Karpas-422 (cell line): Measurements from ENCODE around the gene F7. TPM values are rescaled to one million over a fixed set of nuclear protein-coding genes. Genes with fewer than 3 reads are reported as not detected.

ENCODE experiments used
- DNase-seq: peaks from one replicate; pipeline ENCODE4 v3.0.0-alpha.2; 2015
- H2AFZ ChIP-seq: fragments of 200-600 bp; sonication (generic); 2 replicates; pipeline ENCODE4 v1.6.1; 2014; ENCODE audit warnings: antibody characterized with exemption, low read length, mixed read lengths
- H3K27ac ChIP-seq: fragments of 200-600 bp; sonication (generic); 2 replicates; pipeline ENCODE4 v1.5.1; 2014; ENCODE audit warnings: mild to moderate bottlenecking, low read length, moderate library complexity
- H3K27me3 ChIP-seq: fragments of 200-600 bp; sonication (generic); 2 replicates; pipeline ENCODE4 v1.6.1; 2014; ENCODE audit warnings: low read length, mixed read lengths
- H3K36me3 ChIP-seq: fragments of 200-600 bp; sonication (generic); 2 replicates; pipeline ENCODE4 v1.6.1; 2014; ENCODE audit warnings: low read length, mixed read lengths; ENCODE audit not compliant: insufficient read depth
- H3K4me1 ChIP-seq: fragments of 200-600 bp; sonication (generic); 2 replicates; pipeline ENCODE4 v1.6.1; 2014; ENCODE audit warnings: mild to moderate bottlenecking, low read length, mixed read lengths
- H3K4me2 ChIP-seq: fragments of 200-600 bp; sonication (generic); 2 replicates; pipeline ENCODE4 v1.6.1; 2014; ENCODE audit warnings: low read length, low read depth, mild to moderate bottlenecking; ENCODE audit not compliant: poor library complexity, severe bottlenecking
- H3K4me3 ChIP-seq: fragments of 200-600 bp; sonication (generic); 2 replicates; pipeline ENCODE4 v1.5.1; 2014; ENCODE audit warnings: mild to moderate bottlenecking, antibody characterized with exemption, low read length, mixed read lengths
- H3K79me2 ChIP-seq: fragments of 200-600 bp; sonication (generic); 2 replicates; pipeline ENCODE4 v1.6.1; 2014; ENCODE audit warnings: mild to moderate bottlenecking, low read length, mixed read lengths
- H3K9ac ChIP-seq: fragments of 200-600 bp; sonication (generic); 2 replicates; pipeline ENCODE4 v1.6.0; 2014; ENCODE audit warnings: low read length
- H3K9me2 ChIP-seq: fragments of 200-600 bp; sonication (generic), shearing (Covaris generic); replicated peaks from 2 replicates; pipeline ENCODE4 v1.6.0; 2014; ENCODE audit warnings: mild to moderate bottlenecking, low read length, moderate library complexity; ENCODE audit not compliant: insufficient read depth
- H3K9me3 ChIP-seq: fragments of 300-700, 200-600 bp; sonication (generic); 2 replicates; pipeline ENCODE4 v1.6.1; 2014; ENCODE audit warnings: low read length, mixed read lengths
- H4K20me1 ChIP-seq: fragments of 200-600 bp; sonication (generic); 2 replicates; pipeline ENCODE4 v1.6.1; 2014; ENCODE audit warnings: mild to moderate bottlenecking, antibody characterized with exemption, low read length, low read depth; ENCODE audit not compliant: insufficient read depth
- total RNA-seq: library from RNA; depleted of rRNA; stranded (reverse); fragments of >200 nt; shearing (Covaris generic); gene quantifications from 2 replicates; pipeline ENCODE4 v1.2.3, GENCODE V29; 2014; ENCODE audit warnings: low replicate concordance

Gene F7
- total RNA-seq, 1 experiment from 2014 or later, result not detected

DNA sequence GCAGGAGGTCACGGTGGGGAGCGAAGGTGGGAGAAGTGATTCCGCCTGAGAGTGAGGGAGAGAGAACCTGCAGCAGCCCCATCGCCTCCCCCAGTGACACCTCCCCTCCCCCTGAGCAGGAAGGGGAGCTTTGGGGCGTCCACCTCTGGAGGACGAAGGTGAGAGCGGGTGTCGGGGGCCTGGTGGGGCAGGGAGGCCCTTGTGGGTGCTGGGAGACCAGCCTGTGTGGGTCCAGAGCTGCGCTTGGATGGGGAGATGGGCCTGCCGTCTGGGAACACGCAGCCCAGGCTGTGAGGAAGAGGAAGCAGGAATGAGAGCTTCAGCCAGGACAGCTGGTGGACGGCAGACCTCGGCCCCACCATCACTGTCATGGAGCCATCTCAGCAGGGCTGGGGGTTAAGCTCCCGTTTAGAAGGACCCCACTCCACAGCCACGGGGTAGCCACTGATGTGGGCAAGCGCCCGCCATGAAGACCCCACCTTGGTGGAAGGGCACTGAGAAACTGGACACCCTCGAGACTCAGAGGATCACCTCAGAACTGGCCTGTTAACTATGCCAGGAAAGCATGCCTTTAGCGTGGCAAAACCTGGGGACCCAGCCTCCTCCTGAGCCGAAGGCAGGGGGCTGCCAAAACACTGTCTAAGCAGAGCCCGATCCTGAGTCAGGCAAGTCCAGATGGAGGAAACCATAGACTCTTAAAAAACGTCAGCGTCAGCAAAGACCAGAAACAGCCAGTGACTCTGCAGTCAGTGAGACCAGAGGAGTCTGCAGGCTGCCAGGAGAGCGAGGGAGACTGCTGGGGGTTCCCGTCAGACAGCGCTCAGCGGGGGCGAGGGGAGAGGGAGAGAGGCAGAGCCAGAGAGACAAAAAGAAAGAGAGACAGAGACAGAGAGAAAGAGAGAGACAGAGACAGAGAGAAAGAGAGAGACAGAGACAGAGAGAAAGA is 46.4 kb downstream of the F7 start:
- H4K20me1 ChIP-seq, result no peaks in the 10 kb centered on the region
- H2AFZ ChIP-seq, result no peak overlapping the region
- peaks cover 14% of the 10 kb centered on the region for H3K4me1 ChIP-seq
- DNase-seq, result peak; percentile 46
- no peak overlapping the region for H3K27ac ChIP-seq
- no peak overlapping the region for H3K4me3 ChIP-seq
- no peaks in the 10 kb centered on the region for H3K79me2 ChIP-seq
- H3K9ac ChIP-seq, result no peak overlapping the region
- no peaks in the 10 kb centered on the region for H3K9me2 ChIP-seq
- no peaks in the 10 kb centered on the region for H3K27me3 ChIP-seq
- H3K36me3 ChIP-seq, result no peaks in the 10 kb centered on the region
- H3K9me3 ChIP-seq, result no peaks in the 10 kb centered on the region
- no peak overlapping the region for H3K4me2 ChIP-seq

GRCh38 chr13:113152691-113152983 is 47.0 kb downstream of the F7 start:
- Histone ChIP-seq H4K20me1 (no peaks in the 10 kb centered on the region), H3K27ac (no peak overlapping the region), H3K9ac (no peak overlapping the region), H3K9me3 (no peaks in the 10 kb centered on the region), H3K79me2 (no peaks in the 10 kb centered on the region), H3K4me3 (no peak overlapping the region), H2AFZ (no peak overlapping the region), H3K36me3 (no peaks in the 10 kb centered on the region), H3K4me1 (peaks cover 14% of the 10 kb centered on the region), H3K9me2 (no peaks in the 10 kb centered on the region), H3K27me3 (no peaks in the 10 kb centered on the region), H3K4me2 (no peak overlapping the region)
- DNase-seq, result no peak

- Histone ChIP-seq H2AFZ (no peak overlapping the region), H3K9me3 (no peaks in the 10 kb centered on the region), H3K4me2 (peak overlapping the region; percentile 58), H3K27me3 (no peaks in the 10 kb centered on the region), H3K27ac (no peak overlapping the region), H3K4me1 (peaks cover 14% of the 10 kb centered on the region), H3K36me3 (no peaks in the 10 kb centered on the region), H3K9me2 (no peaks in the 10 kb centered on the region), H4K20me1 (no peaks in the 10 kb centered on the region), H3K9ac (no peak overlapping the region), H3K79me2 (no peaks in the 10 kb centered on the region), H3K4me3 (peak overlapping the region; percentile 37; the same call in 1 of the 2 replicates)
- DNase-seq, result no peak
These were observed 47.6 kb downstream of the F7 start for GRCh38 chr13:113152984-113153809.

DNA sequence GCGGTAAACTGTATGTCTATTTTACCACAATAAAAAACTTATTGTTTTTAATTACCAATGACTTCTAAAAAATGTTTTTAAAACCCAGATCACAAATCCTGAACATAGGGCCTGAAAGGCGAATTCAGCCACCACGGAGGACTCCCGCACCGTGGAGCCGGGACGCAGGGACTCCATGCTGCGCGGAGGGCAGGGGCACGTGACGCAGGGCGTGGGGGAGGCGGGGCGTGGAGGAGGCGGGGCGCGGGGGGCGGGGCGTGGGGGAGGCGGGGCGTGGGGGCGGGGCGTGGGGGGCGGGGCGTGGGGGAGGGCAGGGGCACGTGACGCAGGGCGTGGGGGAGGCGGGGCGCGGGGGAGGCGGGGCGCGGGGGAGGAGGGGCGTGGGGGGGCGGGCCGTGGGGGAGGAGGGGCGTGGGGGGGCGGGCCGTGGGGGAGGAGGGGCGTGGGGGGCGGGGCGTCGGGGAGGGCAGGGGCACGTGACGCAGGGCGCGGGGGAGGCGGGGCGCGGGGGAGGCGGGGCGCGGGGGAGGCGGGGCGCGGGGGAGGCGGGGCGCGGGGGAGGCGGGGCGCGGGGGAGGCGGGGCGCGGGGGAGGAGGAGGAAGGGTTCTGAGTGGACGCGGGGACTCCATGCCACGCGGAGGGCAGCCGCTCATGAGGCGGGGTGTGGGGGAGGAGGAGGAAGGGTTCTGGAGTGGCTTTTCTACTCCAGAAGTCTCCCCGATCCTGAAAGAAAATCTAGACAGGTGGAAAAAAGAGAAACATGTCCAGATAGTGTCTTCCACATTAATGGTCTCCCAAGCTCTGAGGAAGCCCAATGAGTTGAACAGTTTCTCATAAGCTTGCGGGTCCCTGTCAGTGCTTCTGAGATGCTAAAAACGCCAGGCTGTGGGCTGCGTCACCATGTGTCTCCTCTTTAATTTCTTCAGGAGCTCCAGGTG is 48.5 kb downstream of the F7 start:
- H3K4me1 ChIP-seq, result peaks cover 14% of the 10 kb centered on the region
- peak overlapping the region; percentile 94 for H2AFZ ChIP-seq
- H3K4me2 ChIP-seq, result peak overlapping the region; percentile 77
- H3K27me3 ChIP-seq, result no peaks in the 10 kb centered on the region
- DNase-seq, result peak; percentile 85
- no peaks in the 10 kb centered on the region for H3K9me2 ChIP-seq
- no peak overlapping the region for H3K27ac ChIP-seq
- H3K36me3 ChIP-seq, result no peaks in the 10 kb centered on the region
- no peaks in the 10 kb centered on the region for H3K79me2 ChIP-seq
- H3K9ac ChIP-seq, result peak overlapping the region; percentile 61
- peak overlapping the region; percentile 59 for H3K4me3 ChIP-seq
- H3K9me3 ChIP-seq, result no peaks in the 10 kb centered on the region
- no peaks in the 10 kb centered on the region for H4K20me1 ChIP-seq

- no peak overlapping the region for H3K9ac ChIP-seq
- peaks cover 14% of the 10 kb centered on the region for H3K4me1 ChIP-seq
- H3K9me2 ChIP-seq, result no peaks in the 10 kb centered on the region
- no peak overlapping the region for H3K27ac ChIP-seq
- peak overlapping the region; percentile 77 for H3K4me2 ChIP-seq
- no peak overlapping the region for H3K4me3 ChIP-seq
- H4K20me1 ChIP-seq, result no peaks in the 10 kb centered on the region
- H2AFZ ChIP-seq, result no peak overlapping the region
- H3K9me3 ChIP-seq, result no peaks in the 10 kb centered on the region
- peak; percentile 47 for DNase-seq
- H3K27me3 ChIP-seq, result no peaks in the 10 kb centered on the region
- H3K79me2 ChIP-seq, result no peaks in the 10 kb centered on the region
- H3K36me3 ChIP-seq, result no peaks in the 10 kb centered on the region
These were observed 49.6 kb downstream of the F7 start for GRCh38 chr13:113155201-113155600.

DNA sequence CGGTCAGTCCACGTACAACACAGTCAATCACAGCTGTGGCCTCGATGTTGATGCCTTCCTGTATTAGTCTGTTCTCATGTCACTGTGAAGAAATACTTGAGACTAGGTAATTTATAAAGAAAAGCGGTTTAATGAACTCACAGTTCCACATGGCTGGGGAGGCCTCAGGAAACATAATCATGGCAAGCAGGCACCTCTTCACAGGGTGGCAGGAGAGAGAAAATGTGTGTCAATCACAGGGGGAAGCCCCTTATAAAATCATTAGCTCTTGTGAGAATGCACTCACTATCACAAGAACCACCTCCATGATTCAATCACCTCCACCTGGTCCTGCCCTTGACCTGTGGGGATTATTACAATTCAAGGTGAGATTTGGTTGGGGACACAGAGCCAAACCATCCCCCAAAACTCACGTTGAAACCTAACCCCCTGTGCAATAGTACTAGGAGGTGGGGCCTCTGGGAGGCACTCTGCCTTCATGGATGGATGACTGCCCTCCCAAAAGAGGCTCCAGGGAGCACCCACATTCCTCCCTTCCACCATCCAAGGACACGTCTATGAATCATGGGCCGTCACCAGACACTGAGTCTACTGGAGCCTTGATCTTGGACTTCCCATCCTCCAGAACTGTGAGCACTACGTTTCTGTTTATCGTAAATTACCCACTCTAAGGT is 50.5 kb downstream of the F7 start:
- Histone ChIP-seq H3K4me1 (peaks cover 14% of the 10 kb centered on the region), H3K4me2 (no peak overlapping the region), H3K36me3 (no peaks in the 10 kb centered on the region), H3K27ac (no peak overlapping the region), H3K9ac (no peak overlapping the region), H4K20me1 (no peaks in the 10 kb centered on the region), H3K79me2 (no peaks in the 10 kb centered on the region), H3K9me3 (no peaks in the 10 kb centered on the region), H3K9me2 (no peaks in the 10 kb centered on the region), H3K4me3 (no peak overlapping the region), H3K27me3 (no peaks in the 10 kb centered on the region), H2AFZ (no peak overlapping the region)
- DNase-seq, result no peak

DNA sequence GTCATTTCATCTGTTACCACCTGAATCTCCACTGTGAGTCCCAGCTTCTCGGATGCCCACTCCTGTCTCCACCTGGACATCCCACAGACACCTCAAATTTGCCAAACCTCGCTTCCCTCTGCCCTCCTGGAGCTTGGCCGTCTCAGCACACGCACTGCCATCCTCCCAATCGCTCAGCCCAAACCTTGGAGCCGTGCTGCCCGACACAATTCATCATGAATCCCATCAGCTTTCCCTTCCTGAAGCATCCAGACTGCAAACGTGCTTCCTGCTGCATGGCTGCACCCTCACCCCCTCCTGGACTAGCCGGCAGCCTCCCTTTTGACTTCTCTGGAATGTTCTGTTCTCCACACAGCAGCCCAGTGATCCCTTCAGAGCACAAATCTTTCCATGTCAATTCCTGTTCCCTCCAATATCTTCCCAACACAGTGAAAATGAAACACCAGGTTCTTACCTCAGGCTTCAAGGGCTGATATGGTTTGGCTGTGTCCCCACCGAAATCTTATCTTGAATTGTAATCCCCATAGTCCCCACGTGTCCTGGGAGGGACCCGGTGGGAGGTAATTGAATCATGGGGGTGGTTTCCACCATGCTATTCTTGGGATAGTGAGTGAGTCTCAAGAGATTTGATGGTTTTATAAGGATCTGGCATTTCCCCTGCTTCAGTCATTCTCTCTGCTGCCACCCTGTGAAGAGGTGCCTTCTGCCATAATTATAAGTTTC is 51.8 kb downstream of the F7 start:
- no peaks in the 10 kb centered on the region for H3K9me2 ChIP-seq
- no peaks in the 10 kb centered on the region for H3K27me3 ChIP-seq
- no peaks in the 10 kb centered on the region for H4K20me1 ChIP-seq
- H2AFZ ChIP-seq, result no peak overlapping the region
- H3K9me3 ChIP-seq, result no peaks in the 10 kb centered on the region
- no peak overlapping the region for H3K4me3 ChIP-seq
- DNase-seq, result no peak
- H3K9ac ChIP-seq, result no peak overlapping the region
- no peaks in the 10 kb centered on the region for H3K36me3 ChIP-seq
- no peak overlapping the region for H3K27ac ChIP-seq
- no peaks in the 10 kb centered on the region for H3K79me2 ChIP-seq
- H3K4me2 ChIP-seq, result no peak overlapping the region
- H3K4me1 ChIP-seq, result peaks cover 14% of the 10 kb centered on the region
